GM19025 (cell line): Measurements from ENCODE around the gene FBLN5.
"Not testable (repeated sequence)": the region's sequence is repeated elsewhere in the genome, so short reads cannot be mapped to it uniquely, and the experiment has no call there.

Experiments used
- ATAC-seq: cut with Tn5 transposase; IDR thresholded peaks from one replicate; pipeline ENCODE4 v1.9.1; 2021; ENCODE audit warnings: mild to moderate bottlenecking, low read depth, moderate library complexity; ENCODE audit not compliant: unreplicated experiment

FBLN5 gene

DNA sequence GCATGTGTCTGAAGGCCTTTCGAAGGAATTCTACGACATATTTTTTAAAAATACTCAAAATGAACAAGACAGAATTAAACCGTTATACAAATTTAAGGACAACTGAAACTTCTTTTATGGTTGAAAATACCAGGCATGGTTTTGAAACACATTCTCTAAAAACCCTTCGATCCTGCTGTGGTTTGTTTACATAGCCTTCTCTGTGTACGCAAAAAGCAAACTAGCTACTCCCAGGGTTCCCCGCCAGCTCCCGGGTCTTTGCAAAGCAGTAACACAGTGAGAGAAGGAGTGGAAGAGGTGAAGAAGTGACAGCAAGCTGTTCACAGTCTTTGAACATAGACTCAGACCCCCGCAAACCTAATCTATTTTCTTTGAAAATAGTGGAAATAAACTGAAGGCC is 77.9 kb downstream of the FBLN5 start:
- no peak for ATAC-seq

DNA sequence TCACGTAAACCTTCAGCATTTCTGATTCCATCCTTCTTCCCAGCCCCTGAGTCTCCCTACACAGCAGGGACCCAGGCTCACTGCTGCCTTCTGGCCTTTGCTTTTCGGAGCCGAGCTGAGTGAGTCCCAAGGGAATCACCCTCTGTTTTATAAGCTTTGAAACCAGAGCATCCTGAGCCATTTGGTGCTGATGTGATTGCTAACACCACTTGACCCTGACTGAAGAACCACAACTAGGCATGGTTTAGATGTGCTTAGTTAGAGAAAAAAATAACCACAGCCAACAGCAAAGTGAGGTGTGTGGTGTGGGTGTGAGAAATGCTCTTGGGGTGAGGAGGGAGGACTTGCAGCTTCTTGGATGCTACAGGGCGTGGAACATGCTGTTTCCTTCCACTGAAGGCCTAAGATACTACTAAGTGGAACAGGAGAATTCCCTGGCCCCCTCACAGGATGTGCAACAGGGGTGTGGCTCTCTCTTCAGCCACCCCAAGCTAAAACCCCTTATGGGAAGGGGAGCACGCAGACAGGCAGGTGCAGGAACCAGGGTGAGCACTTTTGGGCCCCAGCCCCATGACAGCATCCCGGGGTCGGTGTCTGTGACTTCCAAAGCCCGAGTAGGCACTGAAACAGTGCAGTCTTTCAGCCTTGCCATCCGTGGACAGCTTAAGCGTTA is 80.0 kb downstream of the FBLN5 start, which contains the start of gene TC2N:
TSS of gene TC2N (minus strand) at position 221 of the 673 bp plus-strand sequence. CDS start 53,767 bp downstream, outside the sequence.
- no peak for ATAC-seq

DNA sequence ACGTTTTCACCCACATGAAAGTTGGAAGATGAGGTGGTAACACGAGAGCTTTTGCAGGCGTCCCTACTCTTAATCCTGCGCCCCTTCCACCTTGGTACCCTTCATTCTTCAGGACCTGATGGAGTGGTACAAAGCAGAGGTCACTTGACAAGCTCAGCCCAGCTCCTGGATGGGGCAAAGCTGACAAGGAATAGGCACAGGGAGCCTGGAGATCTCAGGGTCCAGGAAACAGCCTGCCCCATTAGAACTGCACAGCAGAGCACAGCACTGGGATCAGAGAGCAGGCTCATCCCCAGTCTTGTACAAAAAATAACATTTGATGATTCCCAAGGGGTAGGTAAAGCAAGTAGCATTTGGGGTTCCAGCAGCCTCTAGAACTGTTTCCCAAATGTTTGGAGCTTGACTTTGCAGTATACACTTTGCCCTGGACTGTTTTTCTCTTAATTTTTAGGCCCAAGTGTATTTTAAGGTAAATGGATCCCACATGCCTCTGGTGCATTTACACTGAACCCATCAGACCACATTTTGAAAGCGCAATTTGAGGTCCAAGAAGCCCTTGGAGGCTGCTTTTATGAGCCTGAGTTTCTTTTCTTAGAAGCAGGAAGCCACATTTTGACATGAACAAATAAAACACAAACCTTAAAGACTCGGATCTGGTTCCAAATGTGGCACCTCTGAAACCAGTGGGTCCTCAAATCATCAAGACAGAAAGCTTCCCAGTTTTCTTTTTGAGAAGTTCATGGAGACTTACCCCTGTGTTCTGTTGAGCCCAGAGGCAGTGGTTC is 80.8 kb downstream of the FBLN5 start:
- no peak for ATAC-seq

DNA sequence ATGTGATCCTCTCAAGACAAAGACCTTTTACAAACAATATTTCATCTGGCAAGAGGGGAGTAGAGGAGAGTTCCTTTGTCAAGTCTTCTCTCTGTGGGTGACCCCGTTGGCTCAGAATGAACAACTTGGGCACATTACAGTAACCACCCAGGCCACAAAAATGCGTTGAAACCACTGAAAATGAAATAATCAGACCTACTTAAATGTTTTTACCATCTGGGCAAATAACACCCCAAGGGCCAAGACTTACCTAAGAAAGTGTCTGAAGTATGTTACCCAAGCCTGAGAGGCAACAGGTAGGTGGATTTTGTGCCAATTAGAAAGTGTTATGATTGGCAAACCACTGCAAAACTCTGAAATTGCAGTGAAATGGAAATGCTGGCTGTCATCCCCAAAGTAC is 81.4 kb downstream of the FBLN5 start:
- no peak for ATAC-seq

DNA sequence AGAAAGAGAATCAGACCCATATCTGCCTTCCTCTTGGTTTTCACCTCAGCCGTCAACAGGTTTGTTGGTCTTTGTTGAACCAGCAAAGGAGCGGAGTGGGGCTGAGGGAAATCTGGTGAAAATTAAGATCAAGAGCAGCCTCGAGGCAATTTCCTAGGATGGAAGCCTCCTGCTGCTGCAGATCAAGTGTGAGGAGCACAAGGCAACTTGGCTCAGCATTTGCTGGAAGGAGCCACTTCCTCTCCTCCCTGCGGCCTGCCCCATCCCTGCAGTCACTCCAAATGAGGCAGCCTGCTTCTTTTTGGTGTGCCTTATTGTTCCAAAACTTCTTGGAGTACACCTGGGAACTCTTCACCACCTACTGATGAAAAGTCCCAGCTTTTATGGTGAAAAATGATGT is 85.1 kb downstream of the FBLN5 start:
- no peak for ATAC-seq

DNA sequence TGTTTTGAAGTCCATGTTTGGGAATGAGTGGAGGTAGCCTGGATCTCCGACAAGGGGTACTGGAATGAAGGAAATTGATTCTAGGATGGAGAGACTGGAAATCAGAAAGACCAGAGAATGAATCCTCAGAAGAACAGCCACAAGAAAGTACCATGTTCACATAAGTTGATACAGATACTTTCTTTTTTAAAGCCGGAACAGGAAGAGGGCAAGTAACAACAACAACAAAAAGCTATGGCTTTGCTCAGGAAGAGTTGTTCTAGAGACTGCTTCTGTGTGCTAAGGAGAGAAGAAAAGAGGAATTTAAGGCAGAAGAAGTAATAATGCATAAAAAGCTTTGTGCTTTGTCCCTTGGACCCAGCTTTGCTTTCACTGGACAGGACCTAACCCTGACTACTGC is 86.4 kb downstream of the FBLN5 start:
- ATAC-seq: no peak

DNA sequence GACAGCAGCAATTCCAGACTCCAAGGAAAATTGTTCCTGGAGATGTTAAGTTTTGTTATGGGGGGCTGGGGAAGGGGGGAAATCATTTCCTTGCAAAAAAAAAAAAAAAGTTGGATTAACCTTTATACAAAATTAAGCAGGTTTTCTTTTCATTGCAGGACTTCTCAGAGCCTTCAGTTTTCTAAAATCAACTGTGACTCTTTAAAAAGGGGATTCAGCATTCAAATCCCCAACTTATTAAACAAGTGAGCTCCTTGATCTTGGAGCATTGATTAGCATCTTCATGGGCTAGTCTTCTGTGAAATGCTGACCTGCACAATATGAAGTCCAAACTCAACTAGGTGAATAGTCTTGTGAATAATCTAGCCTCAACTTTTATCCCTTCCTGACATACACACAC is 87.3 kb downstream of the FBLN5 start:
- no peak for ATAC-seq

DNA sequence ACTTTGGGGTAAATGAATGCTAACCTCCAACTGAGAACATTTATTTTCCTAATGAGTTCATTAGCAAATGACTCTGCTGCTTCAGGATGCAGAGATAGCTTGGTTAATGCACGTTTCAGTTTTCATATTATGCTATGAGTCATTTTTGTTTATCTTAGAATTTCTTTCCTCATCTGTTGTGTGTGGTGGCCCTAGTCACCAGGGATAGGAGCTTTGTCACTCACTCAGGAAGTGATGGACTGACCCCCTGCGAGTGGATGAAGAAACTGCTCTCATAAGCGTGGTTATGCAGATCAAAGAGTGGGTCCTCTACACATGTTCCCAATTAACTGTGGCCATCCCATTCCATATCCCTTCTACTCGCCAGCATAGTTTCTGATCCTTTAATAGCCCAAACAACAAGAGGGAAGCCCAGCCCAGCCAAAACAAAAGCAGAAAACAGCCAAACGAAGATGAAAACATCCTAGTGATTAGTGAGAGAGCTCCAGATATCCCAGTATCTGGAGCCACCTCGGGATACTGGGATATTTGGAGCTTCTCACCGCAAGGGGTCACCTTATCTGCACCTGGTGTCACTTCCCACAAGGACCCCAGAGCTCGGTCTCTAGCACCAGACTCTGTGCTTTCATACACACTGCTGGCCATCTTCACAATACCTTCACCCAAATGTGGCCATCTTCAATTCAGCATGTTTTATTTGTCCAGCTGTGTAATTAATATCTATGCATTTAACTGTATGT is 88.8 kb downstream of the FBLN5 start:
- ATAC-seq: peak; percentile 57

DNA sequence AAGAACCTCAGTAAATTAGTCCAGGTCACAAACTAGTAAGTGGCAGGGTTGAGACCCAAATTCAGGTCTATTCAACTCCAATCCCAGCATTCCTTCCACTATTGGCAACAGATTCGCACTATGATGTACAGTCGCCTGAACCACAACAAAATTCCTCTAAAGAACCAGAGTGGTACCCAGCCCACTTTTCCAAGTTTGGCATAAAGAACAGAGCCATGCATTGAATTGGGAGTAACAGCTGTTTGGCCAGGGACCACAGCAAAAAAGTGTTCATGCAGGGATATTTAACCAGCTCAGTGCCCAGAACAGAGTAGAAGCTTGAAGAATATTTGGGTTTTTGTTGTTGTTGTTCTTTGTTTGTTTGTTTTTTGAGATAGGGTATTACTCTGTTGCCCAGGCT is 89.9 kb downstream of the FBLN5 start:
- ATAC-seq: no peak

DNA sequence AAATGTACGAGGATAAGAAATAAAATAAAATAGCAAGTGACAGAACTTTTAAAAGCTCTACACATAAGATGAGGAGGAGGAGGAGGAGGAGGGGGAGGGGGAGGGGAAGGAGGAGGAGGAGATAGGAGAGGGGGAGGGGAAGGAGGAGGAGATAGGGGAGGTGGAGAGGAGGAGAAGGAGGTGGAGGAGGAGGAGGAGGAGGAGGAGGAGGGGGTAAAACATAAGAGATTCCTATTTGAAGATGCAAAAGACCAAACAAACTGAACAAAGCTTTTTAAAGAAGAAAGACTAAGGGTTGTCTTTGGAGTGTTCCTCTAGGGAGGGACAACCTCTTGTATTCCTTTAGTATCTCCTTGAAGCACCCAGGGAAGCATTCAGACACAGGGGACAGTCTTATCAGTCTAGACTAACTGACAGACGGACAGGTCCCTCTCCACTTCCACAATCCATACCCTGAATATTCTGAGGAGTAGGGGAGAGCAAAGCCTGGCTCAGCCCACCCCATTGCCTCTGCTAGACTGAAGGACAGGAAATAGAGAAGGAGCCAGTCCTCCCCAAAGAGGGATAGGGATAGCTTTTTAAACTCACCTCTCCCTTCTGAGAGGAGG is 93.1 kb downstream of the FBLN5 start:
- ATAC-seq: no peak

DNA sequence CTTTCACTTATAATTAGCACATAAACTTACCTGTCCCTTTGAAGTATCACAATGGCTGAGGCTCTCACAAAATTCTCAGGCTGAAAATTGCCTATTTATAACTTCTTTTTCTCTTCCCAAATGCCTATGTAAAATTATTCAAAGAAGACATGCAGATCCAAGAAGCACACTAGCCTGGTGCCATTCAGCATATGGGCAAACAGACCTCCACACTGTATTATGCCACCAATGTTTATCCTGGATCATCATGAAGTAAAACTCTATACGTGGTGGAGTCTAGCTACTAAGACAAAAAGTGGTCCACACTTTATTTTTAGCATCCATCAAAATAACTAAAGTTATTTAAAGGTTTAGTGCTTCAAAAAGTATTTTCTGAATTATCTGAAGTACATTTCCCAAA is 95.9 kb downstream of the FBLN5 start:
- ATAC-seq: no peak

DNA sequence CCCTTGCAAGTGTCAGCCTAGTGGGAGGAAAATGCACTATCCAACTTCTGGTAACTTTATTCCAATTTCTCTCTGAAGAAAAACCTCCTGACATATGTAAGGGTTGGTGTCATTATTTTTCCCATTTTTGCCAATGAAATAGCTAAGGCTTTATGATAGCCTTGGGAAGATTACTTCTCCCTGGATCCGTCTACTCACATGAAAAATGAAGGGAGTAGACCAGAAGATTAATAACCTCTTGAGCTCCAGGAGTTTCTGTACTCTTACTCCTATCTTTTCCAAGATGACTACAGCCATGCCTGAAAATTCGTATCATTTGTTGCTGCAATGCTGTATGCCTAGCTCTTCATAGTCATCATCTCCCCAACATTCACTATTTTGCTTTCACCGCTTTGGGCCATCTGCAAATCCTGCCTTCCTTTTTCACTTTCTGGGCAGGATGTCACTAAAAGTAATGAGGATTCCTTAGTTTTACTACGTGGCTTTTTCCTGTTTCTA is 98.9 kb downstream of the FBLN5 start:
- ATAC-seq: no peak

DNA sequence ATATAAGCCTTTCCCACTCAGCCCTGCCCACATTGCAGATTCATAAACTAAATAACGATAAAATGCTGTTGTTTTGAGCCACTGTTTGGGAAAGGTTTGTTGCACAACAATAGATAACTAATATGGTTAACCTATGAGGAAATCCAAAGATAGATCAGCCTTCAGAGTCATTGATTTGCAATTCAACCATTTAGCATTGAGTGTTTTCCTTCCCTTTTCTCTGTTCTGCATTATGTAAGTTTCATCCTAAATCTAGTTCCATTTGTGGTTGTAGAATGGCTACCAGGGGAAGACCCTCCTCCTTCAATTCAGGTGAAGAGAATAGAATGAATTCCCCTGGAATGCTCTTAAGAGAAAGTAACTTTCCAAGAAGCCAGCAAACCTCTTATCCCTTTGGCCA is 99.8 kb downstream of the FBLN5 start:
- ATAC-seq: no peak

DNA sequence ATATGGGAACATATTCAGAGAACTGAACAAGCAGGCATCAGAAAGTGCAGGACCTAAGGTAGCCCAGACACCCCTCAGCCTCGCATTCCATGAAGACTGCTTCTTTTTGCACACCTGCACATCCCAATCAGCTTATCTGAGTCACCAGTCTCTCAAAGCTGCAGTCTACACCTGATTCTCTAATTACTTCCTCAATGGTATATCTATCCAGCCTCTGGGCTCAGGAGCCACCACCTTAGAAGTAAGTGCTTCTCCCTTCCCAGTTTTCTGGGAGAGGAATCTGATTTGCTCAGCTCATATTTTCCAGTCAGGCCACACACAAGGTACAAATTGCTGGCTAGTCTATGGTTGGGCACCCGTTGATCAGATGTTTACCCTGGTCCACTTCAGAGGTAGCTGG is 101.8 kb downstream of the FBLN5 start:
- no peak for ATAC-seq

DNA sequence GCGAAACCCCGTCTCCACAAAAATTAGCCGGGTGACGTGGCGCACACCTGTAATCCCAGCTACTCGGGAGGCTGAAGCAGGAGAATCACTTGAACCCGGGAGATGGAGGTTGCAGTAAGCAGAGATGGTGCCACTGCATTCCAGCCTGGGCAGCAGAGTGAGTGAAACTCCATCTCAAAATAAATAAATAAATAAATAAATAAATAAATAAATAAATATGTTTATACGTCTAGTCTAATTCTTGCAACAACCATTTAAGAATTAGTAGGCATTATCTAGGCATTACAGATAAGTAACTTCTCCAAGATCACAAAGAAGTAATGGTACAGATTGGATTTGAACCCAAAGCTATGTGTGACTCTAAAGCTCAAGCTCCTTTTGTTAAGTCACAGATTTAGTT is 102.4 kb downstream of the FBLN5 start:
- not testable (repeated sequence) for ATAC-seq

DNA sequence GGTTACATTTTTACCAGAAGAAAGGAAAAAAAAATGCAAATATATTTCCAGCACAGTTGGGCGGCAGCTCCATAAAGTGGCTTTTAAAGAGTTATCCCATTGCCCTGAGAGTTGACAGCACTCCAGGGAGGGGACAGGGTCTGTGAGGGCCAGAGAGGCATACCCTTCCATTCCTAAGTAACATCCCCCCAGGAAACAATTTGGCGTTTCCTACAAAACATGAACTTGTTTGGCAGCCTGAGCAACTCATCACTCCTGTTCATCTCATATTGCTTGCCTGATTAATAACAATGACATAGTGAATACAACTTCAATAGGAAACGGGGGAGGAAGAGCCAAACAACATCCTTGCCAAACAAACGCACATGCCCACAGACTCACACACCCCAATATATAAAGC is 103.5 kb downstream of the FBLN5 start:
- ATAC-seq: no peak

DNA sequence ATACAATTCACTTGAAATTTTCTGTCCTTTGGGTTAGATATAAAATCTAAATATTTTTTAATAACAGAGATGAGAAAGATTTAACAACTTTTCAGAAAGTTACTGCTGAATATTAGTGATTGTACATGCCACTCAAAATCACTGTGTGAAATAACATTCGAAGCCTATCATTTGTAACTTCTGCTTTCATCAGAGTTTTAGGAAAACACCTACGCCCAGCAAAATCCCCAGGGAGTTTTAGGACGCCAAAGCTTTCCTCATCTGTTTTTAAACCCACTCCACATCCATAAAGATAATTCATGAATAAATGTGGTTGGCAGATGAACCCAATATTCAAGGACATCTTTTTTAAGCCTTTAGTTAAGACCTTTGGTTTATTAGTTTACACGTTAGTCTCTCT is 104.1 kb downstream of the FBLN5 start:
- no peak for ATAC-seq

DNA sequence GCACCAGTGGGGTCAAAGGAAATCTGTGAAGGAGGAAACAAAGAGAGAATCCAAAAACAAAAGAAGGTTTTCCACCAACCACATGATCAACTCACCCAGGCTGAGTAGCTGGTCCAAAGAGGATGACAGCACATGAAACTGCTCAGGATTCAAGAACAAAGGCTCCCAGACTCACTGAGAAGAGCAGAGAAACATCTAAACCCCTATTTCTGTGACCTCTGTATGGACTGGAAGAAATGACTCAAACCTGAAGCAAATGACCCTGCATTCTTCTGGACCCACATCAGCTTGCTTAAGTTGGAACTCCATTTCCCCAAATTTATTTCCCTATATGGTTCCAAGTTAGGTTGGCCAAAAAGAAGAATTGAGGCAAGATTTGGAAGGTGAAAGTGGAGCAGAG is 106.4 kb downstream of the FBLN5 start:
- ATAC-seq: no peak

DNA sequence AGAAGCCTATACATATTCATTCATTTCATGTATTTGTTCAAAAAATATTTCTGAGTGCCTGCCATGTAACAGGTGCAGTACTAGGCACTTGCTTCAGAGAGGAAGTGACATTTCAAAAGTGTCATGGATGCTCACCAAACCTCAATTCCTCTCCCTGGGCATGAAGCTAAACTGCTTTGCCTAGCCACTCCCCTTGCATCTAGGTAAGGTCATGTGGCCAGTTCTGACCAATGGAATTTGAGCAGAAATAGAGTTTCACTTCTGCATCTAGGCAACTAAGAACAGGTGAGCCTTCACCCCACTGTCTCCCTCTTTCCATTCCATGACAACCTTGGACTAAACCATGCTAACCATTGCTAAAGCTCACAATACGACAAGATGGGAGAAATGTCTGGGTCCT is 107.7 kb downstream of the FBLN5 start:
- no peak for ATAC-seq

DNA sequence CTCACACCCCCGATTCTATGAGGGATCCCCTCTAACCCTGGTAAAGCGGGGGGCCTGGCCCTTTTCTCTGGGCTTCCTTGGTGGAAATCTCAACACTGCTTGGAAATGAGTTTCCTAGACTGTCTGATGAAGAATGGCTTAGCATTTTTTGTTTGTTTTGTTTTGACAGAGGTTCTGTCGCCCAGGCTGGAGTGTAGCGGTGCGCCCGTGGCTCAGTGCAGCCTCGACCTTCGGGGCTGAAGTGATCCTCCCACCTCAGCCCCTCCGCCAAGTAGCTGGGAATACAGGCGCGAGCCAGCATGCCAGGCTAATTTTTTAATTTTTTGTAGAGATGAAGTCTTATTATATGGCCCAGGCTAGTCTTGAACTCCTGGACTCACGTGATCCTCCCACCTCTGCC is 110.4 kb downstream of the FBLN5 start:
- ATAC-seq: no peak
